Activated T-helper 1 cell treated with anti-CD3 and anti-CD28 coated beads, Interleukin-12 subunit alpha, Interleukin-12 subunit beta, Interleukin-2, Interleukin-4 antibody, amounts not matched to agents 30 ng/mL and 10 ng/mL and 1 ng/mL, durations not matched to agents 14 hours and 24 hours and 36 hours (primary cell): ENCODE data around the gene DDN. TPM values are rescaled to one million over a fixed set of nuclear protein-coding genes. Genes with fewer than 3 reads are reported as not detected.

Experiments used
- DNase-seq: peaks from one replicate; pipeline ENCODE4 v3.0.0; 2021; ENCODE audit warnings: low spot score
- H3K27ac Mint-ChIP-seq: one replicate; pipeline ENCODE4 v1.8.0; 2021; ENCODE audit warnings: mild to moderate bottlenecking, mixed read lengths
- H3K27me3 Mint-ChIP-seq: one replicate; pipeline ENCODE4 v1.8.0; 2022; ENCODE audit warnings: mild to moderate bottlenecking, moderate library complexity, mixed read lengths; ENCODE audit not compliant: insufficient read depth
- H3K36me3 Mint-ChIP-seq: one replicate; pipeline ENCODE4 v1.8.0; 2021; ENCODE audit warnings: low read depth, mixed read lengths
- H3K4me1 Mint-ChIP-seq: one replicate; pipeline ENCODE4 v1.8.0; 2021; ENCODE audit warnings: low read depth, mixed read lengths
- H3K4me3 Mint-ChIP-seq: one replicate; pipeline ENCODE4 v1.8.0; 2021; ENCODE audit warnings: mild to moderate bottlenecking, moderate library complexity, mixed read lengths
- H3K9me3 Mint-ChIP-seq: one replicate; pipeline ENCODE4 v1.8.0; 2021; ENCODE audit warnings: mixed read lengths
- intact Hi-C: fragments of 100-400 bp; cut with micrococcal nuclease; formaldehyde crosslinking; loops from one replicate; pipeline ENCODE4 v1.15.1; 2024
- total RNA-seq: library from RNA; stranded (reverse); gene quantifications from 2 replicates; pipeline ENCODE4 v1.2.3, GENCODE V29; 2022

The DDN gene
- total RNA-seq, 1 donor from 2014 or later: 1.1 TPM

- Mint-ChIP-seq H3K4me3 (no peak overlapping the region), H3K4me1 (no peaks in the 10 kb centered on the region), H3K27ac (no peak overlapping the region), H3K27me3 (no peaks in the 10 kb centered on the region), H3K9me3 (no peaks in the 10 kb centered on the region), H3K36me3 (peaks cover 39% of the 10 kb centered on the region)
- intact Hi-C loops: no loop called here
- no peak for DNase-seq
Observed at GRCh38 chr12:49027846-49028555, 28.8 kb upstream of the DDN start.

GRCh38 chr12:49026678-49027480, 27.7 kb upstream of the DDN start:
- Mint-ChIP-seq H3K36me3 (peaks cover 44% of the 10 kb centered on the region), H3K27me3 (no peaks in the 10 kb centered on the region), H3K4me1 (no peaks in the 10 kb centered on the region), H3K4me3 (no peak overlapping the region), H3K9me3 (no peaks in the 10 kb centered on the region), H3K27ac (no peak overlapping the region)
- intact Hi-C loops: no loop called here
- DNase-seq: no peak

- DNase-seq: no peak
- Mint-ChIP-seq H3K9me3 (no peaks in the 10 kb centered on the region), H3K27ac (no peak overlapping the region), H3K4me3 (no peak overlapping the region), H3K27me3 (no peaks in the 10 kb centered on the region), H3K36me3 (peaks cover 47% of the 10 kb centered on the region), H3K4me1 (no peaks in the 10 kb centered on the region)
- intact Hi-C loops: no loop called here
Observed at GRCh38 chr12:49026101-49026500, 26.9 kb upstream of the DDN start.

GRCh38 chr12:49025463-49025862, 26.3 kb upstream of the DDN start:
- no peak for DNase-seq

GRCh38 chr12:49024543-49024942, 25.4 kb upstream of the DDN start:
- H3K36me3 Mint-ChIP-seq: peaks cover 51% of the 10 kb centered on the region
- H3K4me1 Mint-ChIP-seq: peaks cover 5% of the 10 kb centered on the region
- DNase-seq: no peak
- no peaks in the 10 kb centered on the region for H3K27me3 Mint-ChIP-seq
- no peak overlapping the region for H3K4me3 Mint-ChIP-seq
- no peaks in the 10 kb centered on the region for H3K9me3 Mint-ChIP-seq
- no peak overlapping the region for H3K27ac Mint-ChIP-seq
- intact Hi-C loops: no loop called here

More at GRCh38 chr12:49025463-49025862, 26.3 kb upstream of the DDN start:
- H3K27ac Mint-ChIP-seq: no peak overlapping the region
- peaks cover 51% of the 10 kb centered on the region for H3K36me3 Mint-ChIP-seq
- H3K9me3 Mint-ChIP-seq: no peaks in the 10 kb centered on the region
- H3K27me3 Mint-ChIP-seq: no peaks in the 10 kb centered on the region
- H3K4me3 Mint-ChIP-seq: no peak overlapping the region
- intact Hi-C loops: no loop called here
- no peaks in the 10 kb centered on the region for H3K4me1 Mint-ChIP-seq

- H3K27me3 Mint-ChIP-seq: no peaks in the 10 kb centered on the region
- intact Hi-C loops: no loop called here
- H3K36me3 Mint-ChIP-seq: peaks cover 49% of the 10 kb centered on the region
- H3K4me1 Mint-ChIP-seq: peaks cover 13% of the 10 kb centered on the region
- no peaks in the 10 kb centered on the region for H3K9me3 Mint-ChIP-seq
- no peak for DNase-seq
- H3K27ac Mint-ChIP-seq: no peak overlapping the region
- H3K4me3 Mint-ChIP-seq: no peak overlapping the region
Observed at GRCh38 chr12:49023812-49024211, 24.6 kb upstream of the DDN start.

GRCh38 chr12:49022558-49023178, 23.5 kb upstream of the DDN start:
- no peaks in the 10 kb centered on the region for H3K27me3 Mint-ChIP-seq
- H3K36me3 Mint-ChIP-seq: peaks cover 42% of the 10 kb centered on the region
- no peak for DNase-seq
- intact Hi-C loops: no loop called here
- no peaks in the 10 kb centered on the region for H3K9me3 Mint-ChIP-seq
- no peak overlapping the region for H3K4me3 Mint-ChIP-seq
- peaks cover 18% of the 10 kb centered on the region for H3K4me1 Mint-ChIP-seq
- H3K27ac Mint-ChIP-seq: no peak overlapping the region

- DNase-seq: no peak
- no peaks in the 10 kb centered on the region for H3K9me3 Mint-ChIP-seq
- no peak overlapping the region for H3K27ac Mint-ChIP-seq
- no peaks in the 10 kb centered on the region for H3K27me3 Mint-ChIP-seq
- H3K4me3 Mint-ChIP-seq: no peak overlapping the region
- intact Hi-C loops: no loop called here
- H3K36me3 Mint-ChIP-seq: peaks cover 43% of the 10 kb centered on the region
- H3K4me1 Mint-ChIP-seq: peaks cover 31% of the 10 kb centered on the region
Observed at GRCh38 chr12:49021292-49021915, 22.2 kb upstream of the DDN start.

GRCh38 chr12:49020441-49020840, 21.3 kb upstream of the DDN start:
- Mint-ChIP-seq H3K4me1 (peaks cover 39% of the 10 kb centered on the region), H3K36me3 (peaks cover 40% of the 10 kb centered on the region), H3K4me3 (no peak overlapping the region), H3K9me3 (no peaks in the 10 kb centered on the region), H3K27me3 (no peaks in the 10 kb centered on the region), H3K27ac (no peak overlapping the region)
- DNase-seq: no peak
- intact Hi-C loops: no loop called here

- Mint-ChIP-seq H3K4me3 (peak overlapping the region; percentile 82), H3K27ac (peak overlapping the region; percentile 95), H3K27me3 (no peaks in the 10 kb centered on the region), H3K4me1 (peaks cover 46% of the 10 kb centered on the region), H3K36me3 (peaks cover 37% of the 10 kb centered on the region), H3K9me3 (no peaks in the 10 kb centered on the region)
- no peak for DNase-seq
- intact Hi-C loops: loop anchor here (2.0 kb wide), 1 partner anchor 245 kb away; the partner anchor contains the start of gene TUBA1C
Observed at GRCh38 chr12:49019443-49020324, 20.5 kb upstream of the DDN start.

GRCh38 chr12:49019120-49019430, 19.9 kb upstream of the DDN start:
- peak overlapping the region; percentile 95 for H3K27ac Mint-ChIP-seq
- H3K4me1 Mint-ChIP-seq: peaks cover 52% of the 10 kb centered on the region
- no peaks in the 10 kb centered on the region for H3K9me3 Mint-ChIP-seq
- DNase-seq: no peak
- peaks cover 36% of the 10 kb centered on the region for H3K36me3 Mint-ChIP-seq
- no peaks in the 10 kb centered on the region for H3K27me3 Mint-ChIP-seq
- intact Hi-C loops: loop anchor here (2.0 kb wide), 1 partner anchor 246 kb away; the partner anchor contains the start of gene TUBA1C
- H3K4me3 Mint-ChIP-seq: peak overlapping the region; percentile 88
